Measurements from ENCODE around the gene PCOLCE2.

Gene PCOLCE2

GRCh38 chr3:142778541-142778940, 110.3 kb downstream of the PCOLCE2 start:
- Mint-ChIP-seq H3K36me3 (peaks cover 14% of the 10 kb centered on the region), H3K27me3 (no peaks in the 10 kb centered on the region), H3K27ac (no peak overlapping the region), H3K4me3 (no peak overlapping the region), H3K9me3 (ENCODE audit: low read depth) (peaks cover 4% of the 10 kb centered on the region), H3K4me1 (ENCODE audit: low read depth) (no peaks in the 10 kb centered on the region)

DNA sequence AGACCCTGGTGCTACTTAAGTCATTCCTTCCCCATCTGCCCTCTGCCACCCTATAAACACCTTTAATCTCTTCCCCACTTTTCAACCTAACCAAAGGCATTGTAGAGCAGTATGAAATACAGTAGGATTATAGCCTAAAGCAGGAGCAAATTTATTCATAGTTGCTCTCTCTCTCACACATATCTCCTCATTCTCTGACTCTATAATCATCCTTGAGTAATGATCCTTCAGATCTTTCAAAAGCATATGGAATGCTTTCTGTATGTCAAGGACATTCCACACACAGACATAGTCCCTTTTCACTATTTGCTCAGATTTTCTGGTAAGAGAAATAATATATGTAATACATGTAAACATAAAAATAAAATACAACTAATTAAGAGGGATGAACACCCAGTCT, 111.0 kb downstream of the PCOLCE2 start:
- no peaks in the 10 kb centered on the region for H3K27me3 Mint-ChIP-seq
- peaks cover 4% of the 10 kb centered on the region for H3K9me3 Mint-ChIP-seq (ENCODE audit: low read depth)
- no peaks in the 10 kb centered on the region for H3K4me1 Mint-ChIP-seq (ENCODE audit: low read depth)
- H3K4me3 Mint-ChIP-seq = no peak overlapping the region
- H3K27ac Mint-ChIP-seq = no peak overlapping the region
- peaks cover 12% of the 10 kb centered on the region for H3K36me3 Mint-ChIP-seq

GRCh38 chr3:142768338-142768737, 120.5 kb downstream of the PCOLCE2 start:
- Mint-ChIP-seq H3K27me3 (no peaks in the 10 kb centered on the region), H3K4me1 (ENCODE audit: low read depth) (no peaks in the 10 kb centered on the region), H3K27ac (no peak overlapping the region), H3K9me3 (ENCODE audit: low read depth) (peaks cover 14% of the 10 kb centered on the region), H3K36me3 (peaks cover 34% of the 10 kb centered on the region), H3K4me3 (no peak overlapping the region)
